HL-60 (cell line): Measurements from ENCODE around the gene CADM1.

Source experiments
- DNase-seq, 2 experiments: peaks; one replicate each; pipeline ENCODE4 v3.0.0-alpha.2; 2010 to 2020; ENCODE audit warnings: low read depth in 1 of 2, low spot score in 1 of 2
- H3K27ac ChIP-seq: fragments of 250-450 bp; sonication (Bioruptor Pico); replicated peaks from 2 replicates; pipeline ENCODE4 v1.5.1; 2020; ENCODE audit warnings: mild to moderate bottlenecking, moderate library complexity
- H3K27me3 ChIP-seq: fragments of 250-450 bp; sonication (Bioruptor Pico); 2 replicates; pipeline ENCODE4 v1.5.1; 2021; ENCODE audit warnings: mild to moderate bottlenecking, moderate library complexity; ENCODE audit not compliant: insufficient read depth, poor library complexity, severe bottlenecking
- H3K4me3 ChIP-seq: replicated peaks from 2 replicates; pipeline ENCODE4 v1.5.1; 2011; ENCODE audit warnings: mild to moderate bottlenecking, control low read depth, low read length; ENCODE audit not compliant: insufficient read depth
- CTCF ChIP-seq: IDR thresholded peaks from one replicate; pipeline ENCODE4 v1.5.1; 2011; ENCODE audit warnings: low read length, control low read depth, inconsistent platforms; ENCODE audit not compliant: insufficient read depth
- GABPA ChIP-seq: IDR thresholded peaks from 2 replicates; pipeline ENCODE4 v1.6.1; 2012; ENCODE audit warnings: low read depth
- POLR2AphosphoS5 ChIP-seq: IDR thresholded peaks from 2 replicates; pipeline ENCODE4 v1.6.1; 2012; ENCODE audit warnings: low read depth
- SPI1 ChIP-seq: IDR thresholded peaks from 2 replicates; pipeline ENCODE4 v1.6.1; 2012; ENCODE audit warnings: low read depth, mild to moderate bottlenecking, borderline replicate concordance
- TF ChIP-seq, protein P1 (sequence below): IDR thresholded peaks from 2 replicates; pipeline ENCODE4 v1.6.1; 2012; ENCODE audit warnings: low read depth; ENCODE audit not compliant: insufficient replicate concordance

Gene CADM1

DNA sequence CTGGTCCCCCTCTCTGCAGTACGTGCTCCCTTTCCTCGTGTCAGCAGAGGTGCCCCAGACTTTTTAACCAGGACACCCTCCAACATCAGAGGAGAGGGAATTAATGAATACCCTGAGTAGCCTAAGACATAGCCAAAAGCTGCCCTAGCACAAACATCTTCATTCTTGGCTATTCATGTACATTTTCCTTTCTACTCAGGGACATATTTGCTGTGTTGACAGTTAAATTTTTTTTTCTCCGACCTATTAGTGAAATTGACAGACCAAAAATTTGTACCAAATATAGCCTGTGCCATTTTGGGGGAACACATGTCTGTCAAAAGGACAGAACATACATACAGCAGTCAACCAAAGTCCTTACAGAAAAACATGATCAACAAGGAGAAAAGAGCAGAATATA is 33.3 kb downstream of the CADM1 start:
- TF ChIP-seq CTCF (no peak), GABPA (no peak), POLR2AphosphoS5 (no peak), SPI1 (no peak)
- TF ChIP-seq, protein P1, sequence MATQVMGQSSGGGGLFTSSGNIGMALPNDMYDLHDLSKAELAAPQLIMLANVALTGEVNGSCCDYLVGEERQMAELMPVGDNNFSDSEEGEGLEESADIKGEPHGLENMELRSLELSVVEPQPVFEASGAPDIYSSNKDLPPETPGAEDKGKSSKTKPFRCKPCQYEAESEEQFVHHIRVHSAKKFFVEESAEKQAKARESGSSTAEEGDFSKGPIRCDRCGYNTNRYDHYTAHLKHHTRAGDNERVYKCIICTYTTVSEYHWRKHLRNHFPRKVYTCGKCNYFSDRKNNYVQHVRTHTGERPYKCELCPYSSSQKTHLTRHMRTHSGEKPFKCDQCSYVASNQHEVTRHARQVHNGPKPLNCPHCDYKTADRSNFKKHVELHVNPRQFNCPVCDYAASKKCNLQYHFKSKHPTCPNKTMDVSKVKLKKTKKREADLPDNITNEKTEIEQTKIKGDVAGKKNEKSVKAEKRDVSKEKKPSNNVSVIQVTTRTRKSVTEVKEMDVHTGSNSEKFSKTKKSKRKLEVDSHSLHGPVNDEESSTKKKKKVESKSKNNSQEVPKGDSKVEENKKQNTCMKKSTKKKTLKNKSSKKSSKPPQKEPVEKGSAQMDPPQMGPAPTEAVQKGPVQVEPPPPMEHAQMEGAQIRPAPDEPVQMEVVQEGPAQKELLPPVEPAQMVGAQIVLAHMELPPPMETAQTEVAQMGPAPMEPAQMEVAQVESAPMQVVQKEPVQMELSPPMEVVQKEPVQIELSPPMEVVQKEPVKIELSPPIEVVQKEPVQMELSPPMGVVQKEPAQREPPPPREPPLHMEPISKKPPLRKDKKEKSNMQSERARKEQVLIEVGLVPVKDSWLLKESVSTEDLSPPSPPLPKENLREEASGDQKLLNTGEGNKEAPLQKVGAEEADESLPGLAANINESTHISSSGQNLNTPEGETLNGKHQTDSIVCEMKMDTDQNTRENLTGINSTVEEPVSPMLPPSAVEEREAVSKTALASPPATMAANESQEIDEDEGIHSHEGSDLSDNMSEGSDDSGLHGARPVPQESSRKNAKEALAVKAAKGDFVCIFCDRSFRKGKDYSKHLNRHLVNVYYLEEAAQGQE: no peak
- Histone ChIP-seq H3K27me3 (no peaks in the 10 kb centered on the region), H3K4me3 (no peak overlapping the region), H3K27ac (no peak overlapping the region)
- DNase-seq: no peak

DNA sequence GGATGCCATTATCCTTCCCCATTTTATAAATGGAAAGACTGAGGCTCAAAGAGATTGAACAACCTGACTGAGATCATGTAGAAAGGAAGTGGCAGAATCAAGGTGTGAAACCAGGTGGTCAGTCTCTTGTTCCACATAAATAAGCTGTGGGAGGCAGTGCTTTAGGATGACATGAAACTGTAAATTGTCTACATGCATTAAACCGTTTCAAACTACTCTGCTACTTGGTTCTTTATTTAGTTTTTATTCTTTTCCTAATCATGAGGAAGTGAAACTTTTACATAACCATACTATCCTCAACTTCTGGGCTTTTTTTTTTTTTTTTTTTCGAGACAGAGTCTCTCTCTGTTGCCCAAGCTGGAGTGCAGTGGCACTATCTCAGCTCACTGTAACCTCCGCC is 34.9 kb downstream of the CADM1 start:
- no peak for DNase-seq
- H3K27me3 ChIP-seq: no peaks in the 10 kb centered on the region
- no peak overlapping the region for H3K4me3 ChIP-seq
- TF ChIP-seq, protein P1: no peak
- no peak overlapping the region for H3K27ac ChIP-seq

- no peaks in the 10 kb centered on the region for H3K27me3 ChIP-seq
- H3K27ac ChIP-seq: no peak overlapping the region
- H3K4me3 ChIP-seq: no peak overlapping the region
- DNase-seq: no peak
- TF ChIP-seq POLR2AphosphoS5 (no peak), SPI1 (no peak), CTCF (no peak), GABPA (no peak)
- TF ChIP-seq, protein P1: no peak
Observed at GRCh38 chr11:115466122-115466521, 38.1 kb downstream of the CADM1 start.

DNA sequence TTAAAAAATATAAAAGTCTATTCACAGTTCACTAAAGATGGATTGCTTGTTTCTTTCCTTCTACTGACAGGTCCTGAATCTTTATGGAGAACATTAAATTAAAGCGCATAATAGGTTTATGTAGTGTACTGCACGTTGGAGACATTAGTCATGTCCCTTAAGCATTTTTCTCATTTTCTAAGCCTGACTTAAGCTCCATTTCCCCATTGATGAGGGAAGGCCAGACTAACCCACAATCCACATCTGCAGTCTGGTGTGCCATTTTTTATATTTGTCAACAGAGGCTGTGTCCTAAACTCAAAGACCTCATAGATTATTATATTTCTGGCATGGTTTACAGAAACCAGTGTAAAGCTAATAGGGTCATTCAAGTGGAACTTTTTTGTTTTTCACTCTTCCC is 39.9 kb downstream of the CADM1 start:
- Histone ChIP-seq H3K4me3 (no peak overlapping the region), H3K27ac (no peak overlapping the region), H3K27me3 (no peaks in the 10 kb centered on the region)
- TF ChIP-seq SPI1 (no peak), CTCF (no peak)
- TF ChIP-seq, protein P1: no peak
- no peak for DNase-seq
